Epithelial cell of esophagus (primary cell): Measurements from ENCODE around the gene FBF1.
A peak's percentile ranks its signal among the peaks of the same experiment; 100 is the strongest.
"Not testable (repeated sequence)": the region's sequence is repeated elsewhere in the genome, so short reads cannot be mapped to it uniquely, and the experiment has no call there.

ENCODE experiments used
- DNase-seq: peaks from one replicate; pipeline ENCODE4 v3.0.0; 2010; ENCODE audit warnings: low read depth
- H3K4me3 ChIP-seq: 2 replicates; pipeline ENCODE4 v1.5.1; 2011; ENCODE audit warnings: mild to moderate bottlenecking, low read length, control low read depth
- TF ChIP-seq, protein P1 (sequence below): IDR thresholded peaks from 2 replicates; pipeline ENCODE4 v1.5.1; 2011; ENCODE audit warnings: low read depth, mild to moderate bottlenecking, low read length, control low read depth, inconsistent platforms; ENCODE audit not compliant: insufficient read depth; ENCODE audit errors: missing control alignments

The FBF1 gene

DNA sequence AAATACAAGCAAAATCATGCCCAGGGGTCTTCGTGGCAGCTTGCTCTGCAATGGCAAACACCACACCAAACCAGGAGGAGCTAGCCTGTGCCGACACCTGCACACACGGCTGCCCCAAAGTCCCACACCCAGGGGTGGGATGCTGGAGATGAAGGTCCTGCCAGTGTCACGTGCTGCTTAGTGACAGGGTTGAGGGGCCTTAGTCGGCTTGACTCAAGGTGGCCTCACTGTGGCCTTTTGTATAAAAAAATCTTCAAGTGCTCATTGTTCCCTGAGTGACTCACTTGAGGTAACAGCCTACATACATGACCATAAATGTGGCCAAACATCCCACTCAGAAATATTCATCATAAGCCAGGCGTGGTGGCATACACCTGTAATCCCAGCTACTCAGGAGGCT, 51.4 kb downstream of the FBF1 start:
- TF ChIP-seq, protein P1, sequence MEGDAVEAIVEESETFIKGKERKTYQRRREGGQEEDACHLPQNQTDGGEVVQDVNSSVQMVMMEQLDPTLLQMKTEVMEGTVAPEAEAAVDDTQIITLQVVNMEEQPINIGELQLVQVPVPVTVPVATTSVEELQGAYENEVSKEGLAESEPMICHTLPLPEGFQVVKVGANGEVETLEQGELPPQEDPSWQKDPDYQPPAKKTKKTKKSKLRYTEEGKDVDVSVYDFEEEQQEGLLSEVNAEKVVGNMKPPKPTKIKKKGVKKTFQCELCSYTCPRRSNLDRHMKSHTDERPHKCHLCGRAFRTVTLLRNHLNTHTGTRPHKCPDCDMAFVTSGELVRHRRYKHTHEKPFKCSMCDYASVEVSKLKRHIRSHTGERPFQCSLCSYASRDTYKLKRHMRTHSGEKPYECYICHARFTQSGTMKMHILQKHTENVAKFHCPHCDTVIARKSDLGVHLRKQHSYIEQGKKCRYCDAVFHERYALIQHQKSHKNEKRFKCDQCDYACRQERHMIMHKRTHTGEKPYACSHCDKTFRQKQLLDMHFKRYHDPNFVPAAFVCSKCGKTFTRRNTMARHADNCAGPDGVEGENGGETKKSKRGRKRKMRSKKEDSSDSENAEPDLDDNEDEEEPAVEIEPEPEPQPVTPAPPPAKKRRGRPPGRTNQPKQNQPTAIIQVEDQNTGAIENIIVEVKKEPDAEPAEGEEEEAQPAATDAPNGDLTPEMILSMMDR, result no peak
- no peak for DNase-seq
- H3K4me3 ChIP-seq, result no peak overlapping the region

DNA sequence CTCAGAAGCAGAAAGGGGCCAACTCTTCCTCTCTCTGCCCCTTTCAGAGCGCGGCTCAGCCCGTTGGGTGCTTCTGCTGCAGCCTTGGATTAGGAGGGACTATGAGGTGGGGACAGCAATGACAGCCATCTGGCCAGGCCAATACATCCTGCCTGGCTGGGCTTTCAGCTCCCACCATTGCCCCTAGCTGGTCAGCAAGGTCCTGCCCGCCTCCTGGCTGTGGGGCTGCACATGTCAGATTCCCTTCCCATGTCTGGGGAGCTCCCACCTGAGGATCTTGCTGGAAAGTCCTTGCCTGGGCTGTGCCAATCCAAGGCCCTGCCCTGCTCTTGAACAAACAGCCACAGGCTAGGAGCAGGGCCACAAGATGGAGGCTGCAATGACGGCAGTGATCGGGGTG, 52.4 kb downstream of the FBF1 start:
- no peak overlapping the region for H3K4me3 ChIP-seq
- TF ChIP-seq, protein P1, result no peak
- no peak for DNase-seq

GRCh38 chr17:75885860-75886259, 55.0 kb downstream of the FBF1 start:
- H3K4me3 ChIP-seq, DNase-seq: not testable (repeated sequence)

DNA sequence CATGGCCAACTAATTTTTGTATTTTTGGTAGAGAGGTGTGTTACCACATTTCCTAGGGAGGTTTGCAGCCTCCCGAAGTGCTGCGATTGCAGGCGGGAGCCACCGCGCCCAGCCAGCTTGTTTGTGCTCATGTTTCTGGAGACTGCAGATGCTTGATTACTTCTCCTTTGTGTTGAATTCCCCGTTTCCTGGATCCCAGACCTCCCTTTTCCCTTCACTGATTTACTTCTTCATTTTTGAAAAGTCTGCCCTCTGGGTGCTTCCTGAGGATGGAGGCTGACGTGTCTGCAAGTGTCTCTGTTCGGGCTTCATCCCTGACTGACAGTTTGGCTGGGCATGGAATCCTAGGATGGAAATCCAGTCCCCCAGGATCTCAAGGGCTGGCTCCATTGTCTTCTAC, 55.4 kb downstream of the FBF1 start:
- TF ChIP-seq, protein P1, result no peak
- DNase-seq, result no peak
- H3K4me3 ChIP-seq, result no peak overlapping the region

DNA sequence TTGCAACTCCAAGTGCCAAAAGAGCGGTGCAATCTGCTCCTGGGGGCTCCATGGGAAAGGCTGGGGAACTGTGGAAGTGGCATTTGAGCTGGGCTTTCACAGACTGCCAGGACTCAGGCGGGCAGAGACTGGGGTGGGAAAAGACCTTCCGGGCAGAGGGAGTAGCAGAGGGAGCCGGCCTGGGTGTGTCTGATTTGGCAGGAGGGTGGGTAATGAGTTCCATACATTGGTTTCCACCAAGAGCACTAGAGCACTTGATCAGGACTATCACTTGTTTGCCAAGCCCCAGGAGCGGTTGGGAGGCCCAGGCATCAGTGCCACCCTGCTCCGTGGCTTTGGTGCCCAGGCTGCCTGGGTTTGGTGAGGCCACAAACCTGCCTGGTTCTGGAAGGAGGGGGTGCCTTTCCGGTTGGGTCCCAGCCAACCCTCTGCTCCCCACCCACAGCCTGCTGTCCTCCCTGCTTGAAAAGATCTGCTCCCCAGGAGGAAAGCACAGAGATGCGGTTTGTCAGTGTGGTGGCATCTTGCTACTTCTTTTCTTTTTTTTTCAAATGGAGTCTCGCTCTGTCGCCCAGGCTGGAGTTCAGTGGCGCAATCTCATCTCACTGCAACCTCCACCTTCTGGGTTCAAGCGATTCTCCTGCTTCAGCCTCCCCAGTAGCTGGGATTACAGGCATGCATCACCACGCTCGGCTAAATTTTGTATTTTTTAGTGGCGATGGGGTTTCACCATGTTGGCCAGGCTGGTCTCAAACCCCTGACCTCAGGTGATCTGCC, 59.0 kb downstream of the FBF1 start:
- TF ChIP-seq, protein P1, result no peak
- no peak overlapping the region for H3K4me3 ChIP-seq
- DNase-seq, result no peak

GRCh38 chr17:75880266-75880665, 60.6 kb downstream of the FBF1 start:
- no peak overlapping the region for H3K4me3 ChIP-seq
- TF ChIP-seq, protein P1, result no peak
- no peak for DNase-seq

DNA sequence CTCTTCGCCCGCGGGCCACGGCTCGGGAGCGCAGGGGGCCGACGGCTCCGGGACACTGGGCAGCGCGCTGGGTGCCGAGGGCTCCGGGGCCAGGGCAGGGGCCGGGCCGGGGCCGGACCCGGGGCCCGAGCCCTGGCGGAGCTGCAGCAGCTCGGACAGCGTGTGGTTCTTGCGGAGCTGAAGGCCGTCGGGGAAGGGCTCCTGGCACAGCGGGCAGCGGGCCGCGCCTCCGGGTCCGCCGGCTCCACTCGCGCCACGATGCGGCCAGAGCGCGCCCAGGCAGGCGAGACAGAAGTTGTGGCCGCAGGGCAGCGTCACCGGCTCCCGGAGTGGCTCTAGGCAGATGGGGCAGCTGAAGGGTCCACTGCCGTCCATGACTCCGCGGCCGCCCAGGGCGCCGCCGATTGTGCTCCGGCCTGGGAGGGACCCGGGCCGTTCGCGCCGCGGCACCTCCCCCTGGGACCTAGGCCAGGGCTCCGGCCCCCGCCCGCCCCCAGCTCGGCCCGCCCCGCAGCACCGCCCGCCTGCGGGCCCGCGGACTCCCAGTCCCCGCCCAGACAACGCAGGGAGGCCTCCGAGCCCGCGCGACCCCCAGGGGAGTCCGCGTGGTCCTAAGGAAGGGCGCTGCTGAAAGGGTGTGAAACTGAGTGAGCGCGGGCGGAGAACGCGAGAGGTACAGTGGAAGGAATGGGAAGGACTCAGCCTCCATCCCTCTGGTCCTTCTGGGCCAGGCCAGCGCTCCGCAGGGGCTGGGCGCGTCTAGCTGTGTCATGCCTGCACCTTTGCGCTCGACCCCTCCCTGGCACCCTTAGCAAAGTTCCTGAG, 62.5 kb downstream of the FBF1 start, which contains the start of gene TRIM47:
Gene TRIM47, minus strand, starts transcription at position 408 of the 825 bp plus-strand sequence. Its CDS starts 33 bp downstream, at position 375.
- TF ChIP-seq, protein P1, result peak; percentile 14
- H3K4me3 ChIP-seq, result peak within 1 kb of the TSS; percentile 48
- peak; percentile 52 for DNase-seq
